Endothelial cell (in vitro differentiated cells): ENCODE measurements around the gene CSNK1G2. TPM values are rescaled to one million over a fixed set of nuclear protein-coding genes. Genes with fewer than 3 reads are reported as not detected.

Experiments used
- DNase-seq: peaks from one replicate; pipeline ENCODE4 v3.0.0; 2021; ENCODE audit warnings: low spot score
- H3K27ac Mint-ChIP-seq: one replicate; pipeline ENCODE4 v1.8.0; 2021; ENCODE audit warnings: mixed read lengths, inconsistent platforms; ENCODE audit not compliant: unreplicated experiment
- H3K27me3 Mint-ChIP-seq: one replicate; pipeline ENCODE4 v1.8.0; 2021; ENCODE audit warnings: mild to moderate bottlenecking, moderate library complexity, mixed read lengths, inconsistent platforms; ENCODE audit not compliant: unreplicated experiment
- H3K36me3 Mint-ChIP-seq: one replicate; pipeline ENCODE4 v1.8.0; 2021; ENCODE audit warnings: mild to moderate bottlenecking, low read depth, mixed read lengths, inconsistent platforms; ENCODE audit not compliant: unreplicated experiment
- H3K4me1 Mint-ChIP-seq: one replicate; pipeline ENCODE4 v1.8.0; 2021; ENCODE audit warnings: mild to moderate bottlenecking, mixed read lengths, inconsistent platforms; ENCODE audit not compliant: unreplicated experiment
- H3K4me3 Mint-ChIP-seq: one replicate; pipeline ENCODE4 v1.8.0; 2021; ENCODE audit warnings: mild to moderate bottlenecking, mixed read lengths, inconsistent platforms; ENCODE audit not compliant: unreplicated experiment
- H3K9me3 Mint-ChIP-seq: one replicate; pipeline ENCODE4 v1.8.0; 2021; ENCODE audit warnings: mixed read lengths, inconsistent platforms; ENCODE audit not compliant: unreplicated experiment
- CTCF ChIP-seq: fragments of 200-600 bp; sonication (generic); IDR thresholded peaks from one replicate; pipeline ENCODE4 v1.5.0; 2021; ENCODE audit warnings: antibody characterized with exemption; ENCODE audit not compliant: unreplicated experiment
- total RNA-seq: library from RNA; stranded (reverse); fragmentation: NEBNext Ultra II Directional; extraction: Animal tissue kit (Norgen Biotek cat#: 25700); gene quantifications from one replicate; pipeline ENCODE4 v1.2.1, GENCODE V29; 2021; ENCODE audit not compliant: unreplicated experiment

Gene CSNK1G2
- total RNA-seq, 1 donor from 2014 or later, result 110 TPM

- H3K9me3 Mint-ChIP-seq, result no peaks in the 10 kb centered on the region
- no peak overlapping the region for H3K27ac Mint-ChIP-seq
- peaks cover 15% of the 10 kb centered on the region for H3K4me1 Mint-ChIP-seq
- H3K27me3 Mint-ChIP-seq, result peaks cover 3% of the 10 kb centered on the region
- H3K4me3 Mint-ChIP-seq, result no peak overlapping the region
- peaks cover 4% of the 10 kb centered on the region for H3K36me3 Mint-ChIP-seq
- TF ChIP-seq CTCF, result no peak
- no peak for DNase-seq
These were observed 33.2 kb upstream of the CSNK1G2 start for GRCh38 chr19:1907563-1908363.

- Mint-ChIP-seq H3K36me3 (peaks cover 4% of the 10 kb centered on the region), H3K9me3 (no peaks in the 10 kb centered on the region), H3K4me1 (peaks cover 15% of the 10 kb centered on the region), H3K27me3 (peaks cover 3% of the 10 kb centered on the region), H3K27ac (no peak overlapping the region), H3K4me3 (no peak overlapping the region)
- no peak for DNase-seq
- no peak for TF ChIP-seq CTCF
These were observed 32.7 kb upstream of the CSNK1G2 start for GRCh38 chr19:1908364-1908678.

- Mint-ChIP-seq H3K27ac (no peak overlapping the region), H3K4me1 (peaks cover 9% of the 10 kb centered on the region), H3K36me3 (peaks cover 4% of the 10 kb centered on the region), H3K4me3 (no peak overlapping the region), H3K9me3 (no peaks in the 10 kb centered on the region), H3K27me3 (peaks cover 3% of the 10 kb centered on the region)
- DNase-seq, result no peak
- TF ChIP-seq CTCF, result no peak
These were observed 31.3 kb upstream of the CSNK1G2 start for GRCh38 chr19:1909761-1910080.

GRCh38 chr19:1910177-1910576, 30.8 kb upstream of the CSNK1G2 start:
- peak overlapping the region; percentile 58 for H3K4me3 Mint-ChIP-seq
- peak overlapping the region; percentile 34 for H3K27ac Mint-ChIP-seq
- H3K36me3 Mint-ChIP-seq, result peaks cover 4% of the 10 kb centered on the region

More at GRCh38 chr19:1910177-1910576, 30.8 kb upstream of the CSNK1G2 start:
- Mint-ChIP-seq H3K9me3 (no peaks in the 10 kb centered on the region), H3K27me3 (peaks cover 3% of the 10 kb centered on the region), H3K4me1 (peaks cover 9% of the 10 kb centered on the region)
- DNase-seq, result no peak
- no peak for TF ChIP-seq CTCF
